Activated CD4-positive, alpha-beta T cell treated with anti-CD3 and anti-CD28 coated beads, Interleukin-2, amount 10 ng/mL, durations not matched to agents 7 days and 5 days (primary cell): ENCODE results near the gene RERE. TPM values are rescaled to one million over a fixed set of nuclear protein-coding genes. Genes with fewer than 3 reads are reported as not detected.

Experiments
- CTCF ChIA-PET: fragments of 350-600 bp; sonication (Branson Sonifier 250); formaldehyde crosslinking; loops from one replicate; lab custom pipeline; 2021; ENCODE audit warnings: antibody characterized with exemption; lab: Charles Lee
- POLR2A ChIA-PET: fragments of 350-600 bp; sonication (Branson Sonifier 250); formaldehyde crosslinking; loops from one replicate; lab custom pipeline; 2021; ENCODE audit warnings: antibody characterized with exemption; lab: Charles Lee
- DNase-seq: peaks from one replicate; pipeline ENCODE4 v3.0.0-alpha.2; 2020
- H3K27ac Mint-ChIP-seq: one replicate; pipeline ENCODE4 v1.8.0; 2021; ENCODE audit warnings: mild to moderate bottlenecking, moderate library complexity, mixed read lengths
- H3K27me3 Mint-ChIP-seq: one replicate; pipeline ENCODE4 v1.8.0; 2021; ENCODE audit warnings: mixed read lengths
- H3K36me3 Mint-ChIP-seq: one replicate; pipeline ENCODE4 v1.8.0; 2021; ENCODE audit warnings: low read depth, mixed read lengths
- H3K4me1 Mint-ChIP-seq: one replicate; pipeline ENCODE4 v1.8.0; 2021; ENCODE audit warnings: mixed read lengths
- H3K4me3 Mint-ChIP-seq: one replicate; pipeline ENCODE4 v1.8.0; 2021; ENCODE audit warnings: mild to moderate bottlenecking, moderate library complexity, mixed read lengths
- H3K9me3 Mint-ChIP-seq: one replicate; pipeline ENCODE4 v1.8.0; 2021; ENCODE audit warnings: mixed read lengths
- total RNA-seq, 2 experiments: library from RNA; stranded (reverse); gene quantifications; one replicate each; pipeline ENCODE4 v1.2.3, GENCODE V29; 2021

The RERE gene
- total RNA-seq, 2 experiments from 2014 or later, result 68.5 to 68.7 TPM

DNA sequence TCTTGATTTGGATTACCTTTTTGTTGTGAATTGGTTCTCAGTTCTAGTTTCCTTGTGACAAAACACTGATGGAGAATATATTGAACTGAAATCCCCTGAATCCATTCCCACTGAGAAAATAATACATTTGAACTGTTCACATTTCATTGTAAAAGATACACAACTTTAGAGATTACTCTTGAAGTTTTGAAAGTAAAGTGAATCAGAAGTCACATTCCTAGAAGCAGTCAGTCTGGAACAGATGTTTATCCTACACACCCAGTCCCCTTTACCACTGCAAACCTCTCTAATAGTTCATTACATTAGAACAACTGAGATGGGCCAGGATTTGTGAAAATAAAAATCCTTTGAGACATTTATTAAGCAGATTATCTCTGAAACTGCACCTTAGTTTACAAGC, 3.4 kb downstream of the RERE start:
- Mint-ChIP-seq H3K36me3 (peaks cover 2% of the 10 kb centered on the region), H3K4me3 (no peak overlapping the region), H3K9me3 (no peaks in the 10 kb centered on the region), H3K4me1 (peaks cover 42% of the 10 kb centered on the region), H3K27ac (no peak overlapping the region), H3K27me3 (no peaks in the 10 kb centered on the region)
- no peak for DNase-seq
- CTCF ChIA-PET, result interaction anchor here (0.6 to 0.7 kb wide), 2 partner anchors 15 to 503 kb away, joined by 3 read pairs; no protein-coding TSS in a partner anchor
- POLR2A ChIA-PET, result no interaction called here

GRCh38 chr1:8813016-8813763, 4.2 kb downstream of the RERE start:
- Mint-ChIP-seq H3K27me3 (no peaks in the 10 kb centered on the region), H3K27ac (no peak overlapping the region), H3K36me3 (peaks cover 2% of the 10 kb centered on the region), H3K4me3 (no peak overlapping the region), H3K4me1 (peaks cover 38% of the 10 kb centered on the region), H3K9me3 (no peaks in the 10 kb centered on the region)
- DNase-seq, result no peak
- ChIA-PET POLR2A (no interaction called here), CTCF (interaction anchor here (0.6 to 2.8 kb wide), 3 partner anchors 16 to 502 kb away, joined by 3 to 10 read pairs (median 3); no protein-coding TSS in a partner anchor)

GRCh38 chr1:8812081-8812480, 5.4 kb downstream of the RERE start:
- Mint-ChIP-seq H3K27me3 (no peaks in the 10 kb centered on the region), H3K4me1 (peaks cover 36% of the 10 kb centered on the region), H3K36me3 (peaks cover 2% of the 10 kb centered on the region), H3K27ac (no peak overlapping the region), H3K4me3 (no peak overlapping the region), H3K9me3 (no peaks in the 10 kb centered on the region)
- no peak for DNase-seq
- CTCF ChIA-PET, result interaction anchor here (0.6 to 2.8 kb wide), 2 partner anchors 37 to 122 kb away, joined by 3 to 10 read pairs; no protein-coding TSS in a partner anchor
- POLR2A ChIA-PET, result no interaction called here

- CTCF ChIA-PET, result interaction anchor here (0.5 to 2.8 kb wide), 2 partner anchors 38 to 342 kb away, joined by 3 to 10 read pairs; no protein-coding TSS in a partner anchor
- no peak overlapping the region for H3K4me3 Mint-ChIP-seq
- no peaks in the 10 kb centered on the region for H3K9me3 Mint-ChIP-seq
- no peaks in the 10 kb centered on the region for H3K27me3 Mint-ChIP-seq
- POLR2A ChIA-PET, result interaction anchor here (0.6 kb wide), 1 partner anchor 40 kb away, joined by 3 read pairs; no protein-coding TSS in a partner anchor
- no peak for DNase-seq
- peaks cover 28% of the 10 kb centered on the region for H3K4me1 Mint-ChIP-seq
- no peak overlapping the region for H3K27ac Mint-ChIP-seq
- no peaks in the 10 kb centered on the region for H3K36me3 Mint-ChIP-seq
These were observed 6.5 kb downstream of the RERE start for GRCh38 chr1:8810987-8811386.

GRCh38 chr1:8809342-8809736, 8.1 kb downstream of the RERE start:
- CTCF ChIA-PET, result no interaction called here
- H3K27me3 Mint-ChIP-seq, result no peaks in the 10 kb centered on the region
- H3K36me3 Mint-ChIP-seq, result no peaks in the 10 kb centered on the region
- no peak for DNase-seq
- H3K4me1 Mint-ChIP-seq, result peaks cover 11% of the 10 kb centered on the region
- H3K9me3 Mint-ChIP-seq, result no peaks in the 10 kb centered on the region
- POLR2A ChIA-PET, result no interaction called here
- H3K4me3 Mint-ChIP-seq, result no peak overlapping the region
- no peak overlapping the region for H3K27ac Mint-ChIP-seq

GRCh38 chr1:8807004-8807403, 10.4 kb downstream of the RERE start:
- POLR2A ChIA-PET, result no interaction called here
- Mint-ChIP-seq H3K4me3 (no peak overlapping the region), H3K9me3 (no peaks in the 10 kb centered on the region), H3K27me3 (no peaks in the 10 kb centered on the region), H3K36me3 (no peaks in the 10 kb centered on the region), H3K4me1 (no peaks in the 10 kb centered on the region), H3K27ac (no peak overlapping the region)
- no peak for DNase-seq
- CTCF ChIA-PET, result interaction anchor here (0.6 kb wide), 3 partner anchors 36 to 260 kb away, joined by 3 to 5 read pairs (median 4); no protein-coding TSS in a partner anchor

DNA sequence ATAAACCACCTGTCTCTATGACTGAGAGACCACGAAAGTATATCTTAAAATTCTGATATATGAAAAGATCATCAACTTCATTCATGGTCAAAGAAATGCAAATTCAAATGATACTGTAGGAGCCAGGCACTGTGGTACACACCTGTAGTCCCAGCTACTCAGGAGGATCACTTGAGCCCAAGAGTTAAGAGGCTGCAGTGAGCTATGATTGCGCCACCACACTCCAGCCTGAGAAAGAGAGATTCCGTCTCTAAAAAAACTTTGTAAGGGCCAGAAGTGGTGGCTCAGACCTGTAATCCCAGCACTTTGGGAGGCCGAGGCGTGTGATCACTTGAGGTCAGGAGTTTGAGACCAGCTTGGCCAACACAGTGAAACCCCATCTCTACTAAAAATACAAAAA, 17.0 kb downstream of the RERE start:
- Mint-ChIP-seq H3K4me3 (no peak overlapping the region), H3K27me3 (no peaks in the 10 kb centered on the region), H3K36me3 (no peaks in the 10 kb centered on the region), H3K27ac (no peak overlapping the region), H3K9me3 (no peaks in the 10 kb centered on the region), H3K4me1 (no peaks in the 10 kb centered on the region)
- no peak for DNase-seq
- ChIA-PET CTCF (interaction anchor here (0.6 to 1.7 kb wide), 3 partner anchors 17 to 299 kb away, joined by 3 to 5 read pairs (median 4); partner anchors contain the start of gene RERE), POLR2A (interaction anchor here (0.7 kb wide), 1 partner anchor 119 kb away, joined by 3 read pairs; no protein-coding TSS in a partner anchor)

GRCh38 chr1:8797216-8797615, 20.2 kb downstream of the RERE start:
- ChIA-PET CTCF (interaction anchor here (0.6 to 0.7 kb wide), 3 partner anchors 9 to 1363 kb away, joined by 3 to 5 read pairs (median 4); no protein-coding TSS in a partner anchor), POLR2A (no interaction called here)
- no peak overlapping the region for H3K4me3 Mint-ChIP-seq

DNA sequence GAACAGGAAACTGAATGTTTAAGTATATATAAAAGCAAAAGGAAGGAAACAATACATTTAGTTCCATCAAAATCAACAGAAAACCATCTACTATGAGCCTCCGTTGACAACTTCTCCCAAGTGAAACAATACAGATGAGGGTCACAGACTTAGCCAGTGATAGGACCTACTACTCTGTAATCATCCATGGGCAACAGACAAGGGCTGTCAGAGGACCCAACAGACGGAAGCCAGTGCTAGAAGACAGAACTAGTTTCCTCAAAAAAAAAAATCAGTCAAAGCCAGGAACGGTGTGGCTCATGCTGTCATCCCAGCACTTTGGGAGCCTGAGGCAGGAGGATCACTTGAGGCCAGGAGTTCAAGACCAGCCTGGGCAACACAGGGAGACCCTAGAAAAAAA, 20.6 kb downstream of the RERE start:
- POLR2A ChIA-PET, result no interaction called here
- Mint-ChIP-seq H3K9me3 (no peaks in the 10 kb centered on the region), H3K27ac (no peak overlapping the region), H3K4me3 (no peak overlapping the region), H3K27me3 (no peaks in the 10 kb centered on the region), H3K4me1 (no peaks in the 10 kb centered on the region), H3K36me3 (no peaks in the 10 kb centered on the region)
- DNase-seq, result no peak
- CTCF ChIA-PET, result interaction anchor here (0.6 to 0.7 kb wide), 3 partner anchors 10 to 1363 kb away, joined by 3 to 5 read pairs (median 4); no protein-coding TSS in a partner anchor

More at GRCh38 chr1:8797216-8797615, 20.2 kb downstream of the RERE start:
- Mint-ChIP-seq H3K36me3 (no peaks in the 10 kb centered on the region), H3K27me3 (no peaks in the 10 kb centered on the region), H3K27ac (no peak overlapping the region), H3K4me1 (no peaks in the 10 kb centered on the region), H3K9me3 (no peaks in the 10 kb centered on the region)
- DNase-seq, result no peak

DNA sequence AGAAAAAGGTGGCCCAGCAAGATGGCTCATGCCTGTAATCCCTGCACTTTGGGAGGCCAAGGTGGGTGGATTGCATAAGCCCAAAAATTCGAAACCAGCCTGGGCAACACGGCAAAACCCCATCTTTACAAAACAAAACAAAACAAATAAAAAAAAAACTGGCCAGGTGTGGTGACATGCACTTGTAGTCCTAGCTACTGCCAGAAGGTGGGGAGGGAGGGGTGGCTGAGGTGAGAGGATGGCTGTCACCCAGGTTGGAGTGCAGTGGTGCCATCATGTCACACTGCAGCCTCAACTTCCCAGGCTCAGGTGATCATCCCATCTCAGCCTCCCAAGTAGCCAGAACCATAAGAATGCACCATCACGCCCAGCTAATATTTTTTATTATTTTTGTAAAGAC, 22.8 kb downstream of the RERE start:
- CTCF ChIA-PET, result no interaction called here
- no peak for DNase-seq
- Mint-ChIP-seq H3K9me3 (no peaks in the 10 kb centered on the region), H3K27me3 (no peaks in the 10 kb centered on the region), H3K4me1 (no peaks in the 10 kb centered on the region), H3K27ac (no peak overlapping the region), H3K36me3 (no peaks in the 10 kb centered on the region), H3K4me3 (no peak overlapping the region)
- POLR2A ChIA-PET, result interaction anchor here (0.7 kb wide), 1 partner anchor 54 kb away, joined by 5 read pairs; no protein-coding TSS in a partner anchor

DNA sequence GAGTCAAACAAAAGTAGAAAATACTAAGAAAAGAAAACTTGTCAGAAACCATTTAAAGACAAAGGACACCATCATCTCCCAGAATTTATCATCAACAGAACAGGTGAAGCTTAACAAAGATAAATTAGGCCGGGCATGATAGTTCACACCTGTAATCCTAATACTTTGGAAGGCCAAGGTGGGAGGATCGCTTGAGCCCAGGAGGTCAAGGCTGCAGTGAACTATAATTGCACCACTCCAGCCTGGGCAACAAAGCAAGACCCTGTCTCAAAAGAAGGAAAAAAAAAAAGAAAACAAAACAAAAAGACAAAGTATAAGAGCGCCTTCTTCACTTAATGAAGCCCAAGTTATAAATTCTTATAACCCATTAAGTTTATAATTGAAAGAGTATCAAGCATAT, 25.6 kb downstream of the RERE start:
- Mint-ChIP-seq H3K27me3 (no peaks in the 10 kb centered on the region), H3K4me1 (no peaks in the 10 kb centered on the region), H3K27ac (no peak overlapping the region), H3K9me3 (no peaks in the 10 kb centered on the region), H3K4me3 (no peak overlapping the region), H3K36me3 (no peaks in the 10 kb centered on the region)
- POLR2A ChIA-PET, result no interaction called here
- DNase-seq, result no peak
- CTCF ChIA-PET, result interaction anchor here (1.3 kb wide), 2 partner anchors 8 to 230 kb away, joined by 3 read pairs; no protein-coding TSS in a partner anchor

DNA sequence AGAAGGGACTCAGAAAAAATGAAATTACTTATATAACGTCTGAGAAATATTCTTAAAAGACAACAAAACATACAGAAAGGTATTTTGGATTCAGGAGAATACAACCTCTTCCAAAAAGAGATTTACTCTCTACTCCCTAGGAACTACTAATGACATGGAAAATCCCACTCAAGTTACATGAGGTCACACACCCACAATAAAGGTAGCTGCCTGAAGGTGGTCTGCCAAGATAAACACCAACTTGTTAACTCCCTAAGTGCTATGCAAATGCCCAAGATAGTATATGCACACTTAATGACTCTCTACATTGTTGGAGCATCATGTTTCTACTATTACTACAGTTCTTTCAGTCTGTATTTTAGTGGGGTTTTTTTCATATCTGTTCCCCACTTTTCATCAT, 26.5 kb downstream of the RERE start:
- CTCF ChIA-PET, result no interaction called here
- H3K27ac Mint-ChIP-seq, result no peak overlapping the region
- DNase-seq, result no peak
- H3K4me3 Mint-ChIP-seq, result no peak overlapping the region
- H3K4me1 Mint-ChIP-seq, result no peaks in the 10 kb centered on the region
- POLR2A ChIA-PET, result no interaction called here
- peaks cover under 1% of the 10 kb centered on the region for H3K36me3 Mint-ChIP-seq
- H3K27me3 Mint-ChIP-seq, result no peaks in the 10 kb centered on the region
- H3K9me3 Mint-ChIP-seq, result no peaks in the 10 kb centered on the region

DNA sequence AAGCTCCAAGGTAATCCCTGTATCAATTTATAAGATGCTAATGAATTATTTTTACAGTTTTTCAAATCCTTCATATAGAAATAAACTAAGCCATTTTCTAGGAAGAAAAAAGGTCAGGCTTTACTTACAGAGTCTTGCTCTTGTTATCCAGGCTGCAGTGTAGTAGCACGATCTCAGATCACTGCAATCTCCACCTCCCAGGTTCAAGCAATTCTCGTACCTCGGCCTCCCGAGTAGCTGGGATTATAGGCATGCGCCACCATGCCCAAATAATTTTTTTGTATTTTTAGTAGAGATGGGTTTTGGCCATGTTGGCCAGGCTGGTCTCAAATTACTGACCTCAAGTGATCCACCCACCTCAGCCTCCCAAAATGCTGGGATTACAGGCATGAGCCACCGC, 27.0 kb downstream of the RERE start:
- Mint-ChIP-seq H3K36me3 (peaks cover 2% of the 10 kb centered on the region), H3K27me3 (no peaks in the 10 kb centered on the region), H3K27ac (no peak overlapping the region), H3K4me3 (no peak overlapping the region), H3K9me3 (no peaks in the 10 kb centered on the region), H3K4me1 (no peaks in the 10 kb centered on the region)
- ChIA-PET CTCF (no interaction called here), POLR2A (no interaction called here)
- no peak for DNase-seq
